NCI-H460 (cell line): ENCODE measurements around the gene RBM47. TPM values are rescaled to one million over a fixed set of nuclear protein-coding genes. Genes with fewer than 3 reads are reported as not detected.
"Not testable (repeated sequence)": the region's sequence is repeated elsewhere in the genome, so short reads cannot be mapped to it uniquely, and the experiment has no call there.

Experiments used
- DNase-seq: peaks from one replicate; pipeline ENCODE4 v3.0.0-alpha.2; 2016; ENCODE audit warnings: low read depth; ENCODE audit errors: extremely low read depth
- total RNA-seq: library from RNA; depleted of rRNA; stranded (reverse); fragments of >200 nt; shearing (Covaris generic); gene quantifications from 2 replicates; pipeline ENCODE4 v1.2.3, GENCODE V29; 2014

Gene RBM47
- total RNA-seq, 1 experiment from 2014 or later, result 47.3 TPM

DNA sequence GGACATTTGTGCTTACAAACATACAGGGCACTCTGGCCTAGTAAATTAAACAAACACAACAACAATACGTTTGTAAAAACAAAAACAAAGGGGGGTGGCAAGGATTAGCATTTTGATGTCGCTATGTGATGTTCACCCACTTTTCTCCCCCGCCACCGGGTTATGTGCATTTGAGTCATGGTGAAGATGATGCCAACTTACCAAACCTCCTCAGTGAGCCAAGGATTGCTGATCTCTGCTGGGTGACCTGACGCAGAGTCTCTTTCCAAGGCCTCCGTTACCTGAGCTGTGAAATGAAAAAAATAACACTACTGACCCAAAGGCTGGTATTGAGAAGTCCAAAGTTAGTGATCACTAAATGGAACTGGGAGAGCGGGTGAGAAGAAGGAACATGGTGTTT is 85.4 kb downstream of the RBM47 start:
- DNase-seq, result no peak

DNA sequence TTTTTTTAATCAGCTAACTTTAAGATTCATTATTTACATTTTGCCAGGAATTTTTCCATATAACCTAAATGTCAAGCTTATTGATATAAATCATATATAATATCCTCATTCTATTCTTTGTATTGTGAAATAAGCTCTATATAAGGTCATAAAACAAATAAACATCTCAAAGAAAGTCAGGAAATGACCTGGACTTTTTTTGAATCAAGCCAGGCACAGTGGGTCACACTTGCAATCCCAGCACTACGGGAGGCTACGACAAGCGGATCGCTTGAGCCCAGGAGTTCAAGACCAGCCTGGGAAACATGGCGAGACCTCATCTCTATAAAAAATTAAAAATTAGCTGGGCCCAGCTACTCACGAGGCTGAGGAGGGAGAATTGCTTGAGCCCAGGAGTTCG is 88.9 kb downstream of the RBM47 start:
- DNase-seq, result no peak

GRCh38 chr4:40536032-40536431 is 93.6 kb downstream of the RBM47 start:
- no peak for DNase-seq

DNA sequence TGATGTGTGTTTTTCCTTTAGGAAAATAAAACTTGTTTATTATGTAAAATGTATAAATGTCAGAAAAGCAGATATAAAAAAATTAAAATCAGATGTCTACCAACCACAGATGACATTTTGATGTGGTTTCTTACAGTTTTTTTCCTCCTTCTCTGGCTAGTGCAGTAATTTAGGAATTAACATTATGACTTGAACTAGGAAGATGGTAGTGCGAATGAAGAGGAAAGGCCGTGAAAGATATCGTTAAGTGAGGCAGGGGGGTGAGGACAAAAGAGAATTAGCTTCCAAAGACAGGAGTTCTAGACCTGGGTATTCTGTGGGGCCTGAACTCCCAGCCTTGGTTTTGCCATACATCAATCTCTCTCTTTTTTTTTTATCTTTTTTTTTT is 98.0 kb downstream of the RBM47 start:
- no peak for DNase-seq

- no peak for DNase-seq
These were observed 98.6 kb downstream of the RBM47 start for GRCh38 chr4:40530961-40531635.

DNA sequence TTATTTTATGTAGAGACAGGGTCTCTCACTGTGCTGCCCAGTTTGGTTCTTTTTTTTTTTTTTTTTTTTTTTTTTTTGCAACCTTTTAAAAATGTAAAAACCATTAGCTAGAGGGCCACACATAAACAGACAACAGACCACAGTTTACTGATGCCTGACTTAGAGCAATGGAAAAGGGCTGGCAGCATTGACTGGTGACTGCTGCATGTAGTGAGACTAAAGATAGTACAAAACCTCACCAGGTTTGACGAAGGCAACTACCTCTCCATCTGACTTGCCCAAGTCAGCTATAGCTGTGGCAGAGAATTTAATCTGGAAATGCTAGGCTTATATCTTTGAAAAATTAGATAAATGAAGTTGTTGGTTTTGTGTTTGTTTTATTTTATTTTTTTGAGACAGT is 102.9 kb downstream of the RBM47 start:
- no peak for DNase-seq

- peak; percentile 80 for DNase-seq
These were observed 103.7 kb downstream of the RBM47 start for GRCh38 chr4:40525752-40526598.

DNA sequence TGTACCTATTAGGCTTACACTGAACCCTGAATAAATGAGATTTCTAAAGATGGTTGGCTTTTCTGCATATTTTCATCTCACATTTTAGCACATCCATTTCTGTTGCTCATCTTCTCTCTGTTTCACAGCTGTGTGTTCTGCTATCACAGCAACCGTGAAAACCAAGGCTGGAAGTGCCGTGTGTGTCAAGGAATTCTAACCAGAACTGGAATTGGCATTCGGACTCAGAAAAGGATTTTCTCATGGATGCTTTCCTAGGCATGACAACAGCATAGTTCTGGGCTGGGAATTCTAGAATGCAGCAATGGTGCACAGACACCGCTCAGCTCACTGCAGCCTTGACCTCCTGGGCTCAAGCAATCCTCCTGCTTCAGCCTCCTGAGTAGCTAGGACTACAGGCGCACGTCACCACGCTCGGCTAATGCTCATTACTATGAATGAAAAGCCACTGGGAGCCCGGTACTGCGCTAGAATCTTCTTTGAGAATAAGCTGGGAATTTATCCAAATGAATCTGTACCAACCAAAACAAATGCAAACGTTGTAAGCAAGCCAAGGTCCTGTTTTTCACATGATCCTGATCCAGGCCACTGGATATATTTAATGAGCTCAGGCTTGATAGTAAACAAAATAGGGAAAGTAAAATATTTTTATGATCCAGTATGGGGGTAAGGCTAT is 105.2 kb downstream of the RBM47 start:
- no peak for DNase-seq

DNA sequence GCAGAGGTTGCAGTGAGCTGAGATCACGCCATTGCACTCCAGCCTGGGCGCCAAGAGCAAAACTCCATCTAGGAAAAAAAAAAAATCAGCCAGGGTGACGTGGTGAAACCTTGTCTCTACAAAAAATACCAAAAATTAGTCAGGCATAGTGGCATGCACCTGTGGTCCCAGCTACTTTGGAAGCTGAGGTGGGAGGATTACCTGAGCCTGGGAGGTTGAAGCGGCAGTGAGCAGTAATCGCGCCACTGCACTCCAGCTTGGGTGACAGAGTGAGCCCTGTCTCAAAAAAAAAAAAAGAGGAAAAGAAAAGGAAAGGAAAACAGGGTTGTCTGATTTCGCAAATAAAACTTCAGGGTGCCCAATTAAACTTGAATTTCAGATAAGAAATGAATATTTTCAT is 106.1 kb downstream of the RBM47 start:
- no peak for DNase-seq

GRCh38 chr4:40521957-40522356 is 107.7 kb downstream of the RBM47 start:
- no peak for DNase-seq

- DNase-seq, result no peak
These were observed 109.1 kb downstream of the RBM47 start for GRCh38 chr4:40520533-40520932.

DNA sequence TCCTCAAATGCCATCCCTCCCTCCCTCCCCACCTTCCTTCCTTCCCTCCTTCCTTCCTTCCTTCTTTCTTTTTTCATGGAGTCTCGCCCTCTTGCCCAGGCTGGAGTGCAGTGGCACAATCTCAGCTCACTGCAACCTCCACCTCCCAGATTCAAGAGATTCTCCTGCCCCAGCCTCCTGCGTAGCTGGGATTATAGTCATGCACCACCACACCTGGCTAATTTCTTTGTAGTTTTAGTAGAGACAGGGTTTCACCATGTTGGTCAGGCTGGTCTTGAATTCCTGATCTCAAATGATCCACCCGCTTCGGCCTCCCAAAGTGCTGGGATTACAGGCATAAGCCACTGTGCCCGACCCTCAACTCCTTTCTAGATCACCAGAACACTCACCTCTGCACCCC is 112.6 kb downstream of the RBM47 start:
- DNase-seq, result not testable (repeated sequence)

DNA sequence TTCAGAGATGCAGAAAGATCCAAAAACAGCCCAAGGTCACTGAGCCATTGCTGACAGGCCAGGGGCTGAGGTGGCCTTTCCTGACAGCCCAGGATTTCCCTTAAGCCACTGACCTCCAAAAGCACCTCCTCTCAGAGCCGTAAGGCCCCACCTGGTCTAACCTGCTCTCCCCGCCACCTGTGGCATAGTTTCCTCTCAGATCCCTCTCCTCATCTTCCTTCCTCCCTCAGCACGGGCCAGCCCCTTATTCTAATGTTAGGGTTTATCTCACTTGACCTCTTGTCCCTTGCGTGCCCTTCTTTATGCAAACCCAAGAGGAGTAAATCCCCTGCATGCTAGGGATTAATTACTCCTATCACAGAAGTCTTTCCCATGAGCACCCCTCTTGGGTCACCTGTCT is 113.0 kb downstream of the RBM47 start:
- DNase-seq, result no peak

DNA sequence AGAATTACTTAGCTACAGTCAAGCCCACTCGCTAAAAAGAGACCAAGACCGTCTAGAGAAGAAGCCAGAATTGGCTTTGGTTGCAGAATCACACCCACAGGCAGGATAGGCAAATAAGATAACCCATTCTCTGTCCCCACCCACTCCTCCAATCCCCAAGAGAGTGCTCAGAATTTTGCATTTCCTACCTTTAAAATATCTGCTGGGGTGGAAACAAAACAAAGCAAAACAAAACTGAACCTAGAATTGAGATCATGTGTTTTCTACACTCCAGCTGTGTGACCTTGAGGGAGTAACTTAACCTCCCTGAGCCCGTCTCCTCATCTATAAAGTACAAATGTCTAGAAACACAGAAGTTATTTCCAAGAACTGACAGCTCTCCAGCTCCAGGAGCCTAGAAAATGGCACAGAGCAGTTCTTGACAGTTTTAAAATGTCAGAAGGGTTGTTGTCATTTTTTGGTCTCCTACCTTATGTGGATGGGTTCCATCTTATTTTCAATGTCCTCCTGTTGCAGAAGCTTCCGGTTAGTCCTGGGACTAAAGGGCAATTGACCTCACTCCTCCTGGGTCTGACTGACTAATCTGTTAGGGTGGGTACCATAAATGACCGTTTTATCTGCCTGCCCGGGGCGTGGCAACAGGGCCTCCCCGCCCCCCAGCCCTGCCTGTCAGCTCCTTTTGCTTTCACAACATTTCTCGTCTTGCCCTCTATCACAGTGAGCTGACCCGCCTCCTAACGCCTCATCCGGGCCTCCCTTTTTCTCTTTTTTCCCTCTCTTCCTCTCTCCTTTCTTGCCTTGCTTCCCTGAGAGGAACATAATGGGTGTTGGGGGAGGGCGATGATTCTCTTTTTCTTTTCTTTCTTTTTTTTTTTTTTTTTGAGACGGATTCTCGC is 114.0 kb downstream of the RBM47 start:
- DNase-seq, result peak; percentile 24

DNA sequence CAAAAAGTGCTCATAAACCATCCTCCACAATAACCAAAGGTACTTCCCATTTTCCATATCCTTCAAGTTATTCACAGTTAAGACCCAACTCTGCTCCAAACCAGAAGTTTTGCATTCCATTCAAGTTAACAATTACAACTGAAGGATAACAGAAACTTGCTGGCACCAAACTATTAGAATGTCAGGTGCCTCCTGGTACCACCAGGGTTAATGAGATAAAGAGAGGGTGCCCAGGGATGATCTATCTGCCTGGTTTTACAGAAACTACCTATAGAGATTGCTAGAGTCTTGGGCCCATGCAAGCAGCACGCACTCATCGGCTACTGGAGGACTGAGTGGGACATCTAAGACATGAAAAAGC is 114.6 kb downstream of the RBM47 start:
- no peak for DNase-seq

DNA sequence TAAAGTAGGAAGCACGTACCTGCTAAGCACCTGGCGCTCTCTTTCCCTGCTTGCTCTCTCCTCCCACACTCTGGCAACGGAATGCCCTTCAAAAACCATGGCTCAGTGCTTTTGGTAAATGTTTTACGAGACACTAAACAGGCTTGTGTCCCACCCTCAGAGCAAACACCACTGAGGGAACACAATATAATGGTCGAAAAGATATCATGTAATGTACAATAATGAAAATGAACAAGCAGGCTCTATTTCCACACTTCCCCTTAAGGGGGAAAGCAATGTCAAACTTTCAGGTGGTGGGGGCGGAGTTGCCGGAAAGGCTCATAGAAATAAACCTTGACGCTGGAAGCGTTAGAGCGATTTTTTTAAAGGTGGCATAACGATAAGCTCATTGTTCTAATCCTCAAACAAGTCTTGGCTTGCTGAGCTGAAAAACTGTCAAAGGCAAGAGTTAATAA is 115.1 kb downstream of the RBM47 start:
- DNase-seq, result no peak

DNA sequence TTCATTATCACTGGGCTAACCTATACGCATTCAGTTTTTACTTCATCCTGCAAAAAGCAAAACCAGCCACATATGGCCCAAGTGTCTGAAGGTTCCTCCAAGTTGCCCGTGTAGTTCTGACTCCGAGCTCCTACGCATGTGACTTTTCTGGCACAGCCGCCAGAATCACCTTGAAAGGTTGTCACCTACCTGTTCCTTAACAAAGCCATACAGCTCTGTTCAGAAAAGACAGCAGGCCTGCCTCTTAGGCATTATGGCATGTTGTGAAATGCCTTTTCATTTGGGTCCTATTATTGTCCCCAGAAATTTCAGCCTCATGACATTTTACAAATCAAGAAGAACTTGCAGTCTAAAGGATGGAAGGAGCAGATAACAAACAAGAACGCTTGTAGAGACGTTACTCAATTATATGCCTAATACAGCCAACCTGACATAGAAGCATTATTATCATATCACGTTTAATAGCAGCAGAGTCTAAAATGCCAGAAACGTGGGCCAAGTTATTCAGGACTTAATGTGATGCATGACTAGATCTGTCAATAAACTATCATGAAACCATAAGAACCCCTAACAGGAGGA is 118.5 kb downstream of the RBM47 start:
- DNase-seq, result no peak

- no peak for DNase-seq
These were observed 121.7 kb downstream of the RBM47 start for GRCh38 chr4:40507977-40508376.

DNA sequence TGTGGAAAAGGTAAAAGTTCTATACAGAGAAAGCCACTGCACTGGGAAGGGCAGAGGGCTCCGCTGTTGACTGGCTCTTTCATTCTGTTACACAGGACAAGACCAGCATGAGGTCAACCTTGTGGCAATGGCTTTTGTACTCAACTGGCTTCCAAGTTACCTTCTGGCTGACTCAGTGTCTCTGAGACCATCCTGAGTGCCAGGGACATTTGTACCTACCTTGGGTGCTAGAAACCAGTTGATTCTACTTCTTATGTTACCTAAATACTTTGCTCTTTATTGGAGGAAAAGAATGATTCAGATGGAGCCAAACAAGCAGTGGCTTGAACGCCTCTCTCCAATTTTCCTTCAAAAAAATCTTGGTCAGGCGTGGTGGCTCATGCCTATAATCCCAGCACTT is 123.2 kb downstream of the RBM47 start:
- DNase-seq, result no peak

DNA sequence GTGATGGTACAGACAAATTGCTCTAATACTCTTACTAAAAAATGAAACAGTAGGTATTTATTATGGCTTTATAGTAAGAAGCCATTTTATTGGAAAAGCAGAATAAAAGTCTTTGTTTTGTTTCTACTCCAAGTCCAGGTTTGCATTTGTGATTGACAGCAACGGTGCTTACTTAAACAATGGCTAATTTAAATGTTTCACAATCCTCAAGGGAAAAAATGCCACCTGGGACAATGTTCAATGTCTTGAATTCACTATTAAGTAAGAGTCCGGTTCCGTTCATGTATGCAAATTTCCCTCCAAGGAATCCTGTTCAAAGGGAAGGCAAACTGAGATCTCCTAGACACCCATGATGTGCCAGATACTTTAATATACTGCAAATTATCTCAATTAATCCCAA is 123.6 kb downstream of the RBM47 start:
- DNase-seq, result no peak
